CD4-positive, alpha-beta memory T cell (primary cell): ENCODE results near the gene HAO1. TPM values are rescaled to one million over a fixed set of nuclear protein-coding genes. Genes with fewer than 3 reads are reported as not detected.

Source experiments
- CTCF ChIA-PET: fragments of 350-600 bp; sonication (Branson Sonifier 250); formaldehyde crosslinking; loops from one replicate; lab custom pipeline; 2021; ENCODE audit warnings: inconsistent platforms; ENCODE audit not compliant: partially characterized antibody; lab: Charles Lee
- POLR2A ChIA-PET: fragments of 350-600 bp; sonication (Branson Sonifier 250); formaldehyde crosslinking; loops from one replicate; lab custom pipeline; 2021; ENCODE audit not compliant: partially characterized antibody; lab: Charles Lee
- DNase-seq, 5 donors: peaks; one replicate each; pipeline versions ENCODE4 v3.0.0 to v3.0.0-alpha.2; 2020 to 2022; ENCODE audit warnings: mixed read lengths in 1 of 5
- H3K27ac ChIP-seq: one replicate; pipeline ENCODE4 v1.7.0; 2013; ENCODE audit warnings: low read depth, low read length
- H3K27me3 ChIP-seq: 2 replicates; pipeline ENCODE4 v1.7.0; 2013; ENCODE audit warnings: mild to moderate bottlenecking, low read length, moderate library complexity; ENCODE audit not compliant: insufficient read depth
- H3K36me3 ChIP-seq: 2 replicates; pipeline ENCODE4 v1.7.0; 2013; ENCODE audit warnings: mild to moderate bottlenecking, low read length, moderate library complexity; ENCODE audit not compliant: insufficient read depth
- H3K4me1 ChIP-seq: 2 replicates; pipeline ENCODE4 v1.7.0; 2013; ENCODE audit warnings: mild to moderate bottlenecking, low read length, moderate library complexity; ENCODE audit not compliant: insufficient read depth
- H3K4me3 ChIP-seq, 2 donors: one replicate each; pipeline ENCODE4 v1.7.0; 2013; ENCODE audit warnings: low read length in 2 of 2, mild to moderate bottlenecking in 1 of 2
- H3K9me3 ChIP-seq, 2 donors: one replicate each; pipeline ENCODE4 v1.7.0; 2013; ENCODE audit warnings: low read length in 2 of 2, control low read depth in 1 of 2; ENCODE audit not compliant: control insufficient read depth in 1 of 2
- H3K27ac Mint-ChIP-seq, 7 donors: one replicate each; pipeline ENCODE4 v1.8.0; 2020 to 2021; ENCODE audit warnings: mixed read lengths in 7 of 7, mild to moderate bottlenecking in 6 of 7, inconsistent platforms in 3 of 7, moderate library complexity in 3 of 7
- H3K27me3 Mint-ChIP-seq, 2 donors: one replicate each; pipeline ENCODE4 v1.8.0; 2020 to 2021; ENCODE audit warnings: mixed read lengths in 2 of 2
- H3K36me3 Mint-ChIP-seq, 2 donors: one replicate each; pipeline ENCODE4 v1.8.0; 2020 to 2021; ENCODE audit warnings: mixed read lengths in 2 of 2, inconsistent platforms in 1 of 2, mild to moderate bottlenecking in 1 of 2
- H3K4me1 Mint-ChIP-seq, 4 donors: one replicate each; pipeline ENCODE4 v1.8.0; 2020 to 2021; ENCODE audit warnings: mixed read lengths in 4 of 4, mild to moderate bottlenecking in 1 of 4
- H3K4me3 Mint-ChIP-seq, 8 donors: one replicate each; pipeline ENCODE4 v1.8.0; 2020 to 2021; ENCODE audit warnings: mixed read lengths in 8 of 8, mild to moderate bottlenecking in 7 of 8, moderate library complexity in 6 of 8, inconsistent platforms in 3 of 8
- H3K9me3 Mint-ChIP-seq, 8 donors: one replicate each; pipeline ENCODE4 v1.8.0; 2020 to 2021; ENCODE audit warnings: mixed read lengths in 8 of 8, mild to moderate bottlenecking in 5 of 8, inconsistent platforms in 3 of 8, moderate library complexity in 1 of 8
- intact Hi-C: fragments of 100-400 bp; cut with micrococcal nuclease; formaldehyde crosslinking; loops from one replicate; pipeline ENCODE4 v1.15.1; 2023
- polyA plus RNA-seq, 2 donors: library from polyadenylated mRNA; unstranded; fragments of 300-500 nt; fragmentation: Illumina TruSeq; gene quantifications; one replicate each; pipeline ENCODE4 v1.2.3, GENCODE V29; 2021
- total RNA-seq, 2 experiments: library from RNA; stranded (reverse); gene quantifications; one replicate each; pipeline ENCODE4 v1.2.3, GENCODE V29; 2021

HAO1 gene
- total and polyA plus RNA-seq, 4 experiments from 2014 or later: not detected

DNA sequence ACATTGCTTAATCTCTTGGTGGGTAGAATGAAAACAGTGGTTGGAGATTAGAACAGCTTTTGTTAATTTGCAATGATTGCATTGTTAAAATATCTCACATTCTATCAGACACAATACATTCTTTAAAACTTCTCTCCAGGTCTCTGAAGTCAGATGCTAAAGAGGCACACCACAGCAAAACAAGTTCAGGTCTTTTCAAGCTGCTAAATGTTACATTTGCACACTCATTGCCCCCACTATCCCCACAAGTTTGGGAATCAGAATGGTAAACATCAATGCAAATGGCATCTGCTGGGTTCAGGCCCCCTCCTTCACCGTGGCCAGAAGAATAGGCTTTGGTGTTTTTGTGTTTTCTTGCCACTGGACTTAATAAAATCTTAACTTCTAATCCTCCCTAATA is 10.1 kb upstream of the HAO1 start:
- no peaks in the 10 kb centered on the region for H3K36me3 ChIP-seq
- Mint-ChIP-seq H3K4me3 (no peak overlapping the region), H3K9me3 (peaks cover 5 to 35% (median 20%) of the 10 kb centered on the region in 8 donors), H3K4me1 (no peaks in the 10 kb centered on the region), H3K27me3 (peaks cover 11 to 18% of the 10 kb centered on the region in 2 donors), H3K36me3 (no peaks in the 10 kb centered on the region), H3K27ac (no peak overlapping the region)
- CTCF ChIA-PET: interaction anchor here (0.8 kb wide), 1 partner anchor 14 kb away, joined by 3 read pairs; no protein-coding TSS in a partner anchor
- POLR2A ChIA-PET: no interaction called here
- no peaks in the 10 kb centered on the region for H3K27me3 ChIP-seq
- no peak overlapping the region for H3K4me3 ChIP-seq
- DNase-seq: no peak
- no peak overlapping the region for H3K27ac ChIP-seq
- no peaks in the 10 kb centered on the region for H3K9me3 ChIP-seq
- intact Hi-C loops: no loop called here
- H3K4me1 ChIP-seq: no peaks in the 10 kb centered on the region

GRCh38 chr20:7943891-7944290 is 3.6 kb upstream of the HAO1 start:
- Histone ChIP-seq H3K4me1 (no peaks in the 10 kb centered on the region), H3K36me3 (no peaks in the 10 kb centered on the region), H3K4me3 (no peak overlapping the region), H3K27ac (no peak overlapping the region), H3K9me3 (no peaks in the 10 kb centered on the region), H3K27me3 (no peaks in the 10 kb centered on the region)
- no peak overlapping the region for H3K27ac Mint-ChIP-seq
- peaks cover 2 to 6% of the 10 kb centered on the region in 2 donors for H3K27me3 Mint-ChIP-seq
- H3K4me1 Mint-ChIP-seq: no peaks in the 10 kb centered on the region
- H3K4me3 Mint-ChIP-seq: no peak overlapping the region
- POLR2A ChIA-PET: no interaction called here
- DNase-seq: no peak
- intact Hi-C loops: no loop called here
- peaks cover 0 to 11% (median 7%) of the 10 kb centered on the region in 8 donors for H3K9me3 Mint-ChIP-seq
- CTCF ChIA-PET: no interaction called here
- H3K36me3 Mint-ChIP-seq: no peaks in the 10 kb centered on the region

GRCh38 chr20:7939663-7940062 is 595 bp downstream of the HAO1 start:
- intact Hi-C loops: no loop called here
- POLR2A ChIA-PET: no interaction called here

DNA sequence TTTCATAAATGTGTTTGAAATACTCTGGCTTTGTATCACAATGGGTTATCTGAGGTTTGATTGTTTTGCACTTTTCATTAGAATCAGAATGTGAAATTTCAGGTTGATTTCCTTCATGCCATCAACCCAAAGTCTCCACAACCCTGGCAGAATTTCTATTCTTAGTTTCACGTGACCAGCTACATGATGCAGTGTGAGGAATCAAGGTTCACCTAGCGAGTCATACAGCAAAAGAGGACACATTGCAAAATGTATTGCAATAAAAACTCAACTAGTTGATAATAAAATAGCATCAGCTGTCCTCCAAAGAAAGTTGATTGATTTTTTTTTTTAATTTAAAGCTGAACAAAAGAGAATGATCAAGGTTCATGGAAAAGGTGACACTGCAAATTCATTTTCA is 2.2 kb downstream of the HAO1 start:
- ChIA-PET POLR2A (no interaction called here), CTCF (interaction anchor here (2.9 to 5.2 kb wide), 3 partner anchors 451 to 784 kb away, joined by 16 to 98 read pairs (median 16); no protein-coding TSS in a partner anchor)
- no peaks in the 10 kb centered on the region for H3K36me3 ChIP-seq
- intact Hi-C loops: no loop called here
- peaks cover 0 to 2% (median 0%) of the 10 kb centered on the region in 8 donors for H3K9me3 Mint-ChIP-seq
- no peak overlapping the region for H3K4me3 Mint-ChIP-seq
- H3K27me3 ChIP-seq: no peaks in the 10 kb centered on the region
- no peak overlapping the region for H3K27ac ChIP-seq
- no peak overlapping the region for H3K27ac Mint-ChIP-seq
- peaks cover 1 to 9% of the 10 kb centered on the region in 2 donors for H3K27me3 Mint-ChIP-seq
- DNase-seq: no peak
- no peaks in the 10 kb centered on the region for H3K36me3 Mint-ChIP-seq
- no peaks in the 10 kb centered on the region for H3K4me1 ChIP-seq
- peaks cover 0 to 5% (median 0%) of the 10 kb centered on the region in 4 donors for H3K4me1 Mint-ChIP-seq
- no peak overlapping the region for H3K4me3 ChIP-seq
- no peaks in the 10 kb centered on the region for H3K9me3 ChIP-seq

More at GRCh38 chr20:7939663-7940062, 595 bp downstream of the HAO1 start:
- Mint-ChIP-seq H3K27ac (no peak overlapping the region), H3K36me3 (no peaks in the 10 kb centered on the region), H3K4me1 (peaks cover 0 to 5% (median 0%) of the 10 kb centered on the region in 4 donors), H3K9me3 (peaks cover 0 to 2% (median 0%) of the 10 kb centered on the region in 8 donors), H3K4me3 (no peak overlapping the region), H3K27me3 (peaks cover 1 to 7% of the 10 kb centered on the region in 2 donors)
- no peak overlapping the region for H3K4me3 ChIP-seq
- no peaks in the 10 kb centered on the region for H3K9me3 ChIP-seq
- H3K27me3 ChIP-seq: no peaks in the 10 kb centered on the region
- CTCF ChIA-PET: no interaction called here
- no peaks in the 10 kb centered on the region for H3K4me1 ChIP-seq
- H3K36me3 ChIP-seq: no peaks in the 10 kb centered on the region
- no peak for DNase-seq
- no peak overlapping the region for H3K27ac ChIP-seq

GRCh38 chr20:7937328-7937727 is 2.9 kb downstream of the HAO1 start:
- Histone ChIP-seq H3K9me3 (no peaks in the 10 kb centered on the region), H3K4me1 (no peaks in the 10 kb centered on the region), H3K27ac (no peak overlapping the region), H3K4me3 (no peak overlapping the region), H3K27me3 (no peaks in the 10 kb centered on the region), H3K36me3 (no peaks in the 10 kb centered on the region)
- Mint-ChIP-seq H3K4me1 (peaks cover 0 to 5% (median 0%) of the 10 kb centered on the region in 4 donors), H3K4me3 (no peak overlapping the region), H3K27me3 (peaks cover 1 to 9% of the 10 kb centered on the region in 2 donors), H3K9me3 (peaks cover 0 to 2% (median 0%) of the 10 kb centered on the region in 8 donors), H3K36me3 (no peaks in the 10 kb centered on the region), H3K27ac (no peak overlapping the region)
- ChIA-PET POLR2A (no interaction called here), CTCF (interaction anchor here (1.1 to 5.2 kb wide), 11 partner anchors 12 to 851 kb away, joined by 3 to 98 read pairs (median 4); no protein-coding TSS in a partner anchor)
- no peak for DNase-seq
- intact Hi-C loops: no loop called here

DNA sequence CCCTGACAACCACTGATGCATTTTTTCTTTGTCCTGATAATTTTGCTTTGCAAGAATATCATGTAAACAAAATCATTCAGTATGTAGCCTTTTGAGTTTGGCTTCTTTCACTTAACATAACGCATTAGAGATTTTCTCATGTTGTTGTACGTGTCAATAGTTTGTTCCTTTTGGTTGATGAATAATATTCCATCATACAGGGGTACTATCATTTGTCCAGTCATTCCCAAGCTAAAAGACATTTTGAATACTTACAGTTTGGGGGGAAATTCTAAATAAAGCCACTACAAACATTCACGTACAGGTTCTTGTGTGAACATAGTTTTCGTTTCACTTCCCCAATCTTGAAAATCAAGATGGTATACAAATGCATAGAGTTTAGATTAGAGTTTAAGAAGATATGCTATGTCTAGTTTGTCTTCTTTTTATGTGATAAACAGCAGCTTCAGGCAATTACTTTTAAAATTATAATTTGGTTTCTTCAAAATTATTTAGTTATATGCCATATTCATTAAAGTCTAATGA is 5.2 kb downstream of the HAO1 start:
- Histone ChIP-seq H3K36me3 (no peaks in the 10 kb centered on the region), H3K27ac (no peak overlapping the region), H3K4me1 (no peaks in the 10 kb centered on the region), H3K4me3 (no peak overlapping the region), H3K27me3 (no peaks in the 10 kb centered on the region), H3K9me3 (no peaks in the 10 kb centered on the region)
- Mint-ChIP-seq H3K36me3 (no peaks in the 10 kb centered on the region), H3K27me3 (peaks cover 5 to 21% of the 10 kb centered on the region in 2 donors), H3K4me1 (peaks cover 0 to 5% (median 0%) of the 10 kb centered on the region in 4 donors), H3K4me3 (no peak overlapping the region), H3K27ac (no peak overlapping the region), H3K9me3 (no peaks in the 10 kb centered on the region)
- intact Hi-C loops: no loop called here
- no peak for DNase-seq
- CTCF ChIA-PET: interaction anchor here (1.5 to 5.2 kb wide), 3 partner anchors 454 to 787 kb away, joined by 5 to 98 read pairs (median 16); no protein-coding TSS in a partner anchor
- POLR2A ChIA-PET: no interaction called here

- H3K9me3 Mint-ChIP-seq: no peaks in the 10 kb centered on the region
- H3K4me3 Mint-ChIP-seq: no peak overlapping the region
- POLR2A ChIA-PET: no interaction called here
- CTCF ChIA-PET: interaction anchor here (0.8 to 5.2 kb wide), 2 partner anchors 11 to 789 kb away, joined by 3 to 98 read pairs; no protein-coding TSS in a partner anchor
- H3K4me1 Mint-ChIP-seq: peaks cover 0 to 5% (median 0%) of the 10 kb centered on the region in 4 donors
- intact Hi-C loops: no loop called here
- Histone ChIP-seq H3K9me3 (no peaks in the 10 kb centered on the region), H3K27me3 (no peaks in the 10 kb centered on the region), H3K4me3 (no peak overlapping the region), H3K36me3 (no peaks in the 10 kb centered on the region), H3K27ac (no peak overlapping the region), H3K4me1 (no peaks in the 10 kb centered on the region)
- peaks cover 8 to 21% of the 10 kb centered on the region in 2 donors for H3K27me3 Mint-ChIP-seq
- no peaks in the 10 kb centered on the region for H3K36me3 Mint-ChIP-seq
- no peak overlapping the region for H3K27ac Mint-ChIP-seq
- DNase-seq: no peak
Measured at GRCh38 chr20:7933346-7933745, 6.9 kb downstream of the HAO1 start.
